ENCODE measurements around the gene DPF1. TPM values are rescaled to one million over a fixed set of nuclear protein-coding genes. Genes with fewer than 3 reads are reported as not detected.

The DPF1 gene
- total and polyA plus RNA-seq, 4 donors = not detected

- Histone ChIP-seq H3K4me1 (ENCODE audit: control insufficient read depth in 4 of 4, insufficient read depth in 4 of 4, low read length in 3 of 4) (no peaks in the 10 kb centered on the region), H3K27ac (ENCODE audit: low read depth in 1 of 2, low read length in 2 of 2) (no peak overlapping the region), H3K36me3 (ENCODE audit: control insufficient read depth in 4 of 4, insufficient read depth in 3 of 4, low read depth in 1 of 4, low read length in 3 of 4) (peaks cover 0 to 12% (median under 1%) of the 10 kb centered on the region in 4 donors), H3K9me3 (ENCODE audit: control insufficient read depth in 4 of 4, low read length in 3 of 4) (no peaks in the 10 kb centered on the region), H3K9ac (ENCODE audit: low read depth in 1 of 2, low read length in 2 of 2) (no peak overlapping the region), H3K27me3 (ENCODE audit: control insufficient read depth in 4 of 4, insufficient read depth in 4 of 4, low read length in 3 of 4) (no peaks in the 10 kb centered on the region), H3K4me3 (ENCODE audit: low read depth in 1 of 3, low read length in 3 of 3) (no peak overlapping the region)
- WGBS = 90% methylated on average over 13 of the region's 13 CpGs
- no peak for TF ChIP-seq FOXA1 (IDR thresholded peaks at IDR 0.05)
- TF ChIP-seq, protein P1, sequence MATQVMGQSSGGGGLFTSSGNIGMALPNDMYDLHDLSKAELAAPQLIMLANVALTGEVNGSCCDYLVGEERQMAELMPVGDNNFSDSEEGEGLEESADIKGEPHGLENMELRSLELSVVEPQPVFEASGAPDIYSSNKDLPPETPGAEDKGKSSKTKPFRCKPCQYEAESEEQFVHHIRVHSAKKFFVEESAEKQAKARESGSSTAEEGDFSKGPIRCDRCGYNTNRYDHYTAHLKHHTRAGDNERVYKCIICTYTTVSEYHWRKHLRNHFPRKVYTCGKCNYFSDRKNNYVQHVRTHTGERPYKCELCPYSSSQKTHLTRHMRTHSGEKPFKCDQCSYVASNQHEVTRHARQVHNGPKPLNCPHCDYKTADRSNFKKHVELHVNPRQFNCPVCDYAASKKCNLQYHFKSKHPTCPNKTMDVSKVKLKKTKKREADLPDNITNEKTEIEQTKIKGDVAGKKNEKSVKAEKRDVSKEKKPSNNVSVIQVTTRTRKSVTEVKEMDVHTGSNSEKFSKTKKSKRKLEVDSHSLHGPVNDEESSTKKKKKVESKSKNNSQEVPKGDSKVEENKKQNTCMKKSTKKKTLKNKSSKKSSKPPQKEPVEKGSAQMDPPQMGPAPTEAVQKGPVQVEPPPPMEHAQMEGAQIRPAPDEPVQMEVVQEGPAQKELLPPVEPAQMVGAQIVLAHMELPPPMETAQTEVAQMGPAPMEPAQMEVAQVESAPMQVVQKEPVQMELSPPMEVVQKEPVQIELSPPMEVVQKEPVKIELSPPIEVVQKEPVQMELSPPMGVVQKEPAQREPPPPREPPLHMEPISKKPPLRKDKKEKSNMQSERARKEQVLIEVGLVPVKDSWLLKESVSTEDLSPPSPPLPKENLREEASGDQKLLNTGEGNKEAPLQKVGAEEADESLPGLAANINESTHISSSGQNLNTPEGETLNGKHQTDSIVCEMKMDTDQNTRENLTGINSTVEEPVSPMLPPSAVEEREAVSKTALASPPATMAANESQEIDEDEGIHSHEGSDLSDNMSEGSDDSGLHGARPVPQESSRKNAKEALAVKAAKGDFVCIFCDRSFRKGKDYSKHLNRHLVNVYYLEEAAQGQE (IDR thresholded peaks at IDR 0.05) = no peak
- no peak for TF ChIP-seq YY1 (IDR thresholded peaks at IDR 0.05)
- no peak for TF ChIP-seq EGR1 (IDR thresholded peaks at IDR 0.05; ENCODE audit: low read depth in 2 of 2)
- no peak for TF ChIP-seq SP1 (IDR thresholded peaks at IDR 0.05)
- TF ChIP-seq GABPA (IDR thresholded peaks at IDR 0.05 in 1 of 2, conservative IDR thresholded peaks at IDR 0.05 in 1 of 2) = no peak
- no peak for TF ChIP-seq TAF1 (conservative IDR thresholded peaks at IDR 0.05)
- TF ChIP-seq RXRA (IDR thresholded peaks at IDR 0.05) = no peak
- TF ChIP-seq, protein P2, sequence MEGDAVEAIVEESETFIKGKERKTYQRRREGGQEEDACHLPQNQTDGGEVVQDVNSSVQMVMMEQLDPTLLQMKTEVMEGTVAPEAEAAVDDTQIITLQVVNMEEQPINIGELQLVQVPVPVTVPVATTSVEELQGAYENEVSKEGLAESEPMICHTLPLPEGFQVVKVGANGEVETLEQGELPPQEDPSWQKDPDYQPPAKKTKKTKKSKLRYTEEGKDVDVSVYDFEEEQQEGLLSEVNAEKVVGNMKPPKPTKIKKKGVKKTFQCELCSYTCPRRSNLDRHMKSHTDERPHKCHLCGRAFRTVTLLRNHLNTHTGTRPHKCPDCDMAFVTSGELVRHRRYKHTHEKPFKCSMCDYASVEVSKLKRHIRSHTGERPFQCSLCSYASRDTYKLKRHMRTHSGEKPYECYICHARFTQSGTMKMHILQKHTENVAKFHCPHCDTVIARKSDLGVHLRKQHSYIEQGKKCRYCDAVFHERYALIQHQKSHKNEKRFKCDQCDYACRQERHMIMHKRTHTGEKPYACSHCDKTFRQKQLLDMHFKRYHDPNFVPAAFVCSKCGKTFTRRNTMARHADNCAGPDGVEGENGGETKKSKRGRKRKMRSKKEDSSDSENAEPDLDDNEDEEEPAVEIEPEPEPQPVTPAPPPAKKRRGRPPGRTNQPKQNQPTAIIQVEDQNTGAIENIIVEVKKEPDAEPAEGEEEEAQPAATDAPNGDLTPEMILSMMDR (IDR thresholded peaks at IDR 0.05; ENCODE audit: low read depth, low read length, missing input control) = no peak
- no peak for TF ChIP-seq RAD21 (IDR thresholded peaks at IDR 0.05)
- DNase-seq (ENCODE audit: low spot score) = no peak
Measured at GRCh38 chr19:38194061-38194701, 29.8 kb downstream of the DPF1 start.

- Histone ChIP-seq H3K9me3 (ENCODE audit: control insufficient read depth in 4 of 4, low read length in 3 of 4) (no peaks in the 10 kb centered on the region), H3K4me1 (ENCODE audit: control insufficient read depth in 4 of 4, insufficient read depth in 4 of 4, low read length in 3 of 4) (no peaks in the 10 kb centered on the region), H3K4me3 (ENCODE audit: low read depth in 1 of 3, low read length in 3 of 3) (no peak overlapping the region), H3K9ac (ENCODE audit: low read depth in 1 of 2, low read length in 2 of 2) (no peak overlapping the region), H3K27ac (ENCODE audit: low read depth in 1 of 2, low read length in 2 of 2) (no peak overlapping the region), H3K27me3 (ENCODE audit: control insufficient read depth in 4 of 4, insufficient read depth in 4 of 4, low read length in 3 of 4) (no peaks in the 10 kb centered on the region), H3K36me3 (ENCODE audit: control insufficient read depth in 4 of 4, insufficient read depth in 3 of 4, low read depth in 1 of 4, low read length in 3 of 4) (peaks cover 0 to 6% (median under 1%) of the 10 kb centered on the region in 4 donors)
- no peak for DNase-seq (ENCODE audit: low spot score)
- 98% methylated on average over 29 of the region's 29 CpGs for WGBS
- TF ChIP-seq EGR1 (IDR thresholded peaks at IDR 0.05; ENCODE audit: low read depth in 2 of 2) (no peak), TAF1 (conservative IDR thresholded peaks at IDR 0.05) (no peak), ATF3 (IDR thresholded peaks at IDR 0.05) (no peak), JUND (IDR thresholded peaks at IDR 0.05) (no peak), RXRA (IDR thresholded peaks at IDR 0.05) (no peak), FOXA1 (IDR thresholded peaks at IDR 0.05) (no peak), GABPA (IDR thresholded peaks at IDR 0.05 in 1 of 2, conservative IDR thresholded peaks at IDR 0.05 in 1 of 2) (no peak), YY1 (IDR thresholded peaks at IDR 0.05) (no peak), RAD21 (IDR thresholded peaks at IDR 0.05) (no peak), ZBTB33 (IDR thresholded peaks at IDR 0.05) (no peak), NR2F2 (IDR thresholded peaks at IDR 0.05) (no peak), SP1 (IDR thresholded peaks at IDR 0.05) (no peak), HNF4G (IDR thresholded peaks at IDR 0.05) (no peak), FOXA2 (IDR thresholded peaks at IDR 0.05) (no peak)
- TF ChIP-seq, protein P3, sequence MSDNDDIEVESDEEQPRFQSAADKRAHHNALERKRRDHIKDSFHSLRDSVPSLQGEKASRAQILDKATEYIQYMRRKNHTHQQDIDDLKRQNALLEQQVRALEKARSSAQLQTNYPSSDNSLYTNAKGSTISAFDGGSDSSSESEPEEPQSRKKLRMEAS (IDR thresholded peaks at IDR 0.05) = no peak
- TF ChIP-seq, protein P2 (IDR thresholded peaks at IDR 0.05; ENCODE audit: low read depth, low read length, missing input control) = no peak
- TF ChIP-seq, protein P1 (IDR thresholded peaks at IDR 0.05) = no peak
Measured at GRCh38 chr19:38193445-38193844, 30.6 kb downstream of the DPF1 start.

Measured in liver (tissue), 9 donors.